ENCODE results near the gene RALGAPA2.

DNA sequence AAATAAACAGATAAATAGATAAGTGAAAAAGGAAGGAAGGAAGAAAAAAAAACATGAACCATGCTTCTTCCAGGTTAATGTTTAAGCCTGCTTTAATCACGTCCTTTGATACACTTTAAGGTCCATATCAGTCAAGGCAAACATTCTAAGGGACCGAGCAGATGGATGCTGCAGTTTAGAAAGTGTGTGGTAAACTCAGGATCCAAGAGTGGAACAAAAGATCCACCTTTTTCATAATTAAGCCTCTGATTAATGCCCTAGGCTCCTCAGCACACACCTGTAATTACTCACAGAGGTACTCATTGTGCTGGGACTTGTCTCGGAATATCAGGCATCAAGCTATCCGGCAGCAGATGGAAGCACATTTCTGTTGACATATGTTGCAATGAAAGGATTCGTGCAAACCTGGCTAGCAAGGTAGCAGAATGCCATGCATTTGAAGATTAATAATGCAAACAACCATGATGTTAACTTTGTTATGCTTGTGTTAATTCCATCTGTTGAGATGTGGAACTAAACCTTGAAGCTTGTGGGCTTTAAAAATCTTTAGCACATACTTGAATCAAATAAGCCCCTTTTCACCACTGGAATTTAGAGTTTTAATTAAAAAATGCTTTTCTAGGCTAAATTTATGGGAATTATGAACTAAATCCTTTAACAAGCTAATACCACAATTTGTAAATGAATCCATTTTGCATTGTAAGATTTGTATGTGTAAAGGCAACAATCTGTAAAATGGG lies 163.7 kb downstream of the RALGAPA2 start:
- TF ChIP-seq, protein P1, sequence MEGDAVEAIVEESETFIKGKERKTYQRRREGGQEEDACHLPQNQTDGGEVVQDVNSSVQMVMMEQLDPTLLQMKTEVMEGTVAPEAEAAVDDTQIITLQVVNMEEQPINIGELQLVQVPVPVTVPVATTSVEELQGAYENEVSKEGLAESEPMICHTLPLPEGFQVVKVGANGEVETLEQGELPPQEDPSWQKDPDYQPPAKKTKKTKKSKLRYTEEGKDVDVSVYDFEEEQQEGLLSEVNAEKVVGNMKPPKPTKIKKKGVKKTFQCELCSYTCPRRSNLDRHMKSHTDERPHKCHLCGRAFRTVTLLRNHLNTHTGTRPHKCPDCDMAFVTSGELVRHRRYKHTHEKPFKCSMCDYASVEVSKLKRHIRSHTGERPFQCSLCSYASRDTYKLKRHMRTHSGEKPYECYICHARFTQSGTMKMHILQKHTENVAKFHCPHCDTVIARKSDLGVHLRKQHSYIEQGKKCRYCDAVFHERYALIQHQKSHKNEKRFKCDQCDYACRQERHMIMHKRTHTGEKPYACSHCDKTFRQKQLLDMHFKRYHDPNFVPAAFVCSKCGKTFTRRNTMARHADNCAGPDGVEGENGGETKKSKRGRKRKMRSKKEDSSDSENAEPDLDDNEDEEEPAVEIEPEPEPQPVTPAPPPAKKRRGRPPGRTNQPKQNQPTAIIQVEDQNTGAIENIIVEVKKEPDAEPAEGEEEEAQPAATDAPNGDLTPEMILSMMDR (IDR thresholded peaks at IDR 0.05): no peak
- TF ChIP-seq POLR2A (IDR thresholded peaks at IDR 0.05): no peak

Data from Peyer's patch (tissue), 4 donors.